Kidney (tissue), 14 donors: ENCODE results near the gene ZNRF3. TPM values are rescaled to one million over a fixed set of nuclear protein-coding genes. Genes with fewer than 3 reads are reported as not detected.

ENCODE experiments used
- DNase-seq, 5 donors: peaks; one replicate each; pipeline ENCODE4 v3.0.0-alpha.2; 2013 to 2020
- FAIRE-seq: peaks from 2 replicates; lab custom pipeline; 2012; peaks lifted over from hg19 to GRCh38; lab: Jason Lieb, UNC
- H3K27ac ChIP-seq, 2 donors: one replicate each; pipeline ENCODE4 v1.7.0; 2013; ENCODE audit warnings: low read depth in 2 of 2, low read length in 2 of 2, inconsistent platforms in 1 of 2
- H3K27me3 ChIP-seq: one replicate; pipeline ENCODE4 v1.7.1; 2013; ENCODE audit warnings: low read length, inconsistent platforms; ENCODE audit not compliant: control insufficient read depth, insufficient read depth
- H3K36me3 ChIP-seq, 3 donors: one replicate each; pipeline versions ENCODE4 v1.7.0 to v1.7.1; 2013; ENCODE audit warnings: low read length in 3 of 3, control low read depth in 1 of 3, inconsistent platforms in 1 of 3; ENCODE audit not compliant: insufficient read depth in 3 of 3, control insufficient read depth in 2 of 3
- H3K4me1 ChIP-seq, 3 donors: one replicate each; pipeline versions ENCODE4 v1.7.0 to v1.7.1; 2013; ENCODE audit warnings: low read length in 3 of 3, inconsistent platforms in 1 of 3, low read depth in 1 of 3; ENCODE audit not compliant: control insufficient read depth in 2 of 3, insufficient read depth in 2 of 3
- H3K4me3 ChIP-seq, 3 donors: one replicate each; pipeline versions ENCODE4 v1.7.0 to v1.8.1; 2013; ENCODE audit warnings: low read length in 3 of 3, control low read depth in 1 of 3, inconsistent platforms in 1 of 3
- H3K9ac ChIP-seq, 3 donors: one replicate each; pipeline versions ENCODE4 v1.7.0 to v1.7.1; 2013; ENCODE audit warnings: low read length in 3 of 3, control low read depth in 1 of 3, inconsistent platforms in 1 of 3
- H3K9me3 ChIP-seq, 3 donors: one replicate each; pipeline versions ENCODE4 v1.7.0 to v1.7.1; 2013; ENCODE audit warnings: low read length in 3 of 3, control low read depth in 1 of 3, inconsistent platforms in 1 of 3; ENCODE audit not compliant: control insufficient read depth in 2 of 3, insufficient read depth in 1 of 3
- CTCF ChIP-seq: IDR thresholded peaks from 3 replicates; pipeline ENCODE4 v1.5.1; 2012; ENCODE audit warnings: mild to moderate bottlenecking, moderate library complexity, borderline replicate concordance; ENCODE audit not compliant: insufficient read depth; ENCODE audit errors: extremely low read depth
- intact Hi-C: fragments of 100-400 bp; cut with DNase I; formaldehyde crosslinking; loops from one replicate; pipeline ENCODE4 v1.11.1; 2022
- polyA plus RNA-seq: library from polyadenylated mRNA; stranded (reverse); fragments of 350-450 nt; fragmentation: Illumina TruSeq; extraction: RNeasy Lipid Tissue Mini Kit (QIAGEN cat#74804); gene quantifications from one replicate; pipeline ENCODE4 v1.2.3, GENCODE V29; 2014; ENCODE audit warnings: low read depth, low replicate concordance; ENCODE audit not compliant: insufficient read depth
- total RNA-seq: library from RNA; stranded (reverse); fragmentation: NEBNext Ultra II Directional; extraction: Animal tissue kit (Norgen Biotek cat#: 25700); gene quantifications from one replicate; pipeline ENCODE4 v1.2.1, GENCODE V29; 2021
- donor health status: control.
- donor health status: control.
- donor health status: control.
- donor health status: control.
- donor health status: control.
- donor health status: DM: yes; HTN: yes; CAD: no.
- donor health status: Normal renal cell carcinoma (clear cell type).

The ZNRF3 gene
- total and polyA plus RNA-seq, 2 donors from 2014 or later: 6.8 to 24.4 TPM

- DNase-seq: no peak
- peaks cover 0 to 14% (median 11%) of the 10 kb centered on the region in 3 donors for H3K4me1 ChIP-seq
- H3K9me3 ChIP-seq: no peaks in the 10 kb centered on the region
- no peak overlapping the region for H3K4me3 ChIP-seq
- intact Hi-C loops: no loop called here
- no peak overlapping the region for H3K9ac ChIP-seq
- H3K27ac ChIP-seq: no peak overlapping the region
- no peak for TF ChIP-seq CTCF
- H3K36me3 ChIP-seq: no peaks in the 10 kb centered on the region
- H3K27me3 ChIP-seq: no peaks in the 10 kb centered on the region
- FAIRE-seq: no peak
Measured at GRCh38 chr22:28967163-28967665, 83.8 kb downstream of the ZNRF3 start.

GRCh38 chr22:28967969-28968368 lies 84.6 kb downstream of the ZNRF3 start:
- peaks cover 0 to 11% (median 8%) of the 10 kb centered on the region in 3 donors for H3K4me1 ChIP-seq
- no peak for FAIRE-seq
- no peaks in the 10 kb centered on the region for H3K9me3 ChIP-seq
- intact Hi-C loops: no loop called here
- no peak overlapping the region for H3K4me3 ChIP-seq
- DNase-seq: no peak
- no peak overlapping the region for H3K27ac ChIP-seq
- no peak overlapping the region for H3K9ac ChIP-seq
- H3K27me3 ChIP-seq: no peaks in the 10 kb centered on the region
- no peaks in the 10 kb centered on the region for H3K36me3 ChIP-seq
- no peak for TF ChIP-seq CTCF

- TF ChIP-seq CTCF: no peak
- Histone ChIP-seq H3K27ac (no peak overlapping the region), H3K9ac (no peak overlapping the region), H3K36me3 (no peaks in the 10 kb centered on the region), H3K4me3 (no peak overlapping the region), H3K27me3 (no peaks in the 10 kb centered on the region), H3K9me3 (no peaks in the 10 kb centered on the region), H3K4me1 (peaks cover 0 to 2% (median 0%) of the 10 kb centered on the region in 3 donors)
- intact Hi-C loops: no loop called here
- no peak for DNase-seq
- no peak for FAIRE-seq
Measured at GRCh38 chr22:28969401-28970168, 86.2 kb downstream of the ZNRF3 start.
